ENCODE measurements around the gene SLC6A3. TPM values are rescaled to one million over a fixed set of nuclear protein-coding genes. Genes with fewer than 3 reads are reported as not detected.

Gene SLC6A3
- total and polyA plus RNA-seq, 3 donors from 2014 or later = 0.55 to 1.5 (median 0.83) TPM

DNA sequence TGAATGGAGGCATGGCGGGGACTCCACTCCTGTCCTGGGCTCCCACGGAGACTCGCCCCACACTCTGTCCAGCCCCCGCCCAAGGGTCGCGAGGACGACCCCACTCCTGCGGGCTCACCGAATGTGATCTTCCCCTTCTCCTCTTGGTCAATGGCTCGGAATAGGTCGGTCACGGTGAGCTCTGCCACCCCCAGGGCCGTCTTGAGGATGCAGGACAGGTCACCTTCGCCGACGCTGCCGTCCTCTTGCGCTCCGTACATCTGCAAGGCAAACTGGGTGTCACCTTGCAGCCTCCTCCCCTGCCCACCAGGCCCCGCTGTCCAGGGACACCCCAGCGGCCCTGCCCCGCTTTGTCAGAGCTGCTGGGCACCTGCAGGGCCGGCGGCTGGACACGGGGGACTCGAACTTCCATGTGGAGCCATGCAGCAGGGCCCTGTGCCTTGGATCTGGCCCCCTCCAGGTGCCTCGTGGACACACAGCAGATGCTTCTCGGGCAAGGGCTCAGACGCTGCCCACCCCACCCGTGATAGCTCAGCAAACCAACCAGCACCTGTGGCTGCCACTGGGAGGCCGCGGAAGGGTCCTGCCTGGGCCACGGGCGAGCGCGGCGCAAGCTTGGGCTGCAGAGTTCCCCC lies 21.5 kb upstream of the SLC6A3 start:
- Histone ChIP-seq H3K27me3 (no peaks in the 10 kb centered on the region), H3K4me1 (no peaks in the 10 kb centered on the region), H3K36me3 (ENCODE audit: low read depth, missing control alignments) (no peaks in the 10 kb centered on the region), H3K27ac (no peak overlapping the region), H3K4me3 (no peak overlapping the region), H3K9me3 (no peaks in the 10 kb centered on the region)
- 73 to 78% methylated on average over 13 to 32 of the region's 37 CpGs for WGBS, 2 donors
- DNase-seq = no peak
- TF ChIP-seq POLR2A (IDR thresholded peaks at IDR 0.05) = no peak
- no peak for TF ChIP-seq CTCF (IDR thresholded peaks at IDR 0.05)
- intact Hi-C loops (cut with DNase I; ENCODE audit: low total_unique reads) = no loop called here

- no peak overlapping the region for H3K27ac ChIP-seq
- no peaks in the 10 kb centered on the region for H3K9me3 ChIP-seq
- H3K27me3 ChIP-seq = no peaks in the 10 kb centered on the region
- no peak for DNase-seq
- intact Hi-C loops (cut with DNase I; ENCODE audit: low total_unique reads) = no loop called here
- H3K36me3 ChIP-seq (ENCODE audit: low read depth, missing control alignments) = no peaks in the 10 kb centered on the region
- TF ChIP-seq POLR2A (IDR thresholded peaks at IDR 0.05) = no peak
- no peak for TF ChIP-seq CTCF (IDR thresholded peaks at IDR 0.05)
- no peaks in the 10 kb centered on the region for H3K4me1 ChIP-seq
- H3K4me3 ChIP-seq = no peak overlapping the region
- 85 to 92% methylated on average over 19 to 30 of the region's 30 CpGs for WGBS, 2 donors
Measured at GRCh38 chr5:1465966-1466471, 20.8 kb upstream of the SLC6A3 start.

GRCh38 chr5:1465117-1465516 lies 19.9 kb upstream of the SLC6A3 start:
- Histone ChIP-seq H3K27me3 (no peaks in the 10 kb centered on the region), H3K36me3 (ENCODE audit: low read depth, missing control alignments) (no peaks in the 10 kb centered on the region), H3K4me3 (no peak overlapping the region), H3K27ac (no peak overlapping the region), H3K4me1 (no peaks in the 10 kb centered on the region), H3K9me3 (no peaks in the 10 kb centered on the region)
- DNase-seq = no peak
- WGBS, 2 donors = 84 to 90% methylated on average over 22 of the region's 22 CpGs
- TF ChIP-seq CTCF (IDR thresholded peaks at IDR 0.05) (no peak), POLR2A (IDR thresholded peaks at IDR 0.05) (no peak)
- intact Hi-C loops (cut with DNase I; ENCODE audit: low total_unique reads) = no loop called here

DNA sequence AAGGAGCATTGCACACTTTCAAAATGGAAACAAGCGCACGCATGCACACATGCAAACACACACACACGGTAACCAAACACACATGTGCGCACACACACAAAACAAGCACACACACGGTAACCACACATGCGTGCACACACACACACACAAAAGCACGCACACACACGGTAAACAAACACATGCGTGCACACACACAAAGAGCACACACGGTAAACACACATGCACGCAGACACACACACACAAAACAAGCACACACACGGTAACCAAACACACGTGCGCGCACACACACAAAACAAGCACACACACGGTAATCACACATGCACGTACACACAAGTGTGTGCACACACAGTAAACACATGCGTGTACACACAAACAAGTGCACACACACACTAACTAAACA lies 19.3 kb upstream of the SLC6A3 start:
- no peak for TF ChIP-seq CTCF (IDR thresholded peaks at IDR 0.05)
- TF ChIP-seq POLR2A (IDR thresholded peaks at IDR 0.05) = no peak

DNA sequence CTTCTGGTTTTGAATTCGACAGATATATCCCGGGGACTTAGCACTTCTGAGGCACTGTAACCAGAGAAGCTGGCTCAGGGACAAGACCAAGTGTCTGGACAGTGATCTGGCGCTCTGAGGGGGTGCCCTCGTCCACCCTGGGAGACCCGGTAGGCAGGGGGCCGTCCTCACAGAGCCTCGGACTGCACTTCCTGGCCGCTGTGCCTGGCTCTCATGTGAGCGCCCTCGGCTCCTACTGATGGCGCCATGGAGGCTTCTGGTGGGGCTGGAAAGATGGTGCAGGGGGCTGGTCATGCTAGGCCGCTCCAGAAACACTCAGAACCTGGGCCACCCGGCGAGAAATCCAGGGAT lies 18.8 kb upstream of the SLC6A3 start:
- 38 to 63% methylated on average over 6 to 14 of the region's 14 CpGs for WGBS, 2 donors
- no peak overlapping the region for H3K4me3 ChIP-seq
- no peaks in the 10 kb centered on the region for H3K36me3 ChIP-seq (ENCODE audit: low read depth, missing control alignments)
- no peak overlapping the region for H3K27ac ChIP-seq
- no peaks in the 10 kb centered on the region for H3K27me3 ChIP-seq
- no peaks in the 10 kb centered on the region for H3K9me3 ChIP-seq
- H3K4me1 ChIP-seq = no peaks in the 10 kb centered on the region
- no peak for DNase-seq
- TF ChIP-seq CTCF (IDR thresholded peaks at IDR 0.05) = no peak
- TF ChIP-seq POLR2A (IDR thresholded peaks at IDR 0.05) = no peak
- intact Hi-C loops (cut with DNase I; ENCODE audit: low total_unique reads) = no loop called here

More for the DNA sequence above, 19.3 kb upstream of the SLC6A3 start:
- intact Hi-C loops (cut with DNase I; ENCODE audit: low total_unique reads) = no loop called here
- no peaks in the 10 kb centered on the region for H3K27me3 ChIP-seq
- no peaks in the 10 kb centered on the region for H3K36me3 ChIP-seq (ENCODE audit: low read depth, missing control alignments)
- 64 to 88% methylated on average over 18 of the region's 18 CpGs for WGBS, 2 donors
- no peaks in the 10 kb centered on the region for H3K9me3 ChIP-seq
- H3K4me1 ChIP-seq = no peaks in the 10 kb centered on the region
- no peak overlapping the region for H3K4me3 ChIP-seq
- H3K27ac ChIP-seq = no peak overlapping the region
- DNase-seq = no peak

Data from testis (tissue), 3 donors.